ENCODE measurements around the gene LARGE1.

DNA sequence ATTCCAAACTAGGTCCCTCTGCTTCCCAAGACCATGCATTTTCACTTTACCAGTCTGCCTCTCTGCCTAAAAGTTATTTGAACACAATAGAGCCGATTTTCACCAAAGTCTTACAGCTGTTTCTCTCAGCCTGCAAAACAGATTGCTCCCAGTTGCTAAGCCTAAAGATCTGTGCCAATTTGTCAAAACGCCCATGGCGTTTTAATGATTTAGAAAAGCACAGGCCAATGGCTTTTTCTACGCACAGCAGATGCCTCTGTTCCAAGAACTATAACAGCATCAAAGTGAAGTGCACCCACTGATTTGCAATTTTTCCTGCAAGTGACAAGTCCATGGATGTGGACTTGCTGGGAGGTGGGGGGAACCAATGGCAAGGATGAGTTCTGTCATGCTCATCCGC lies 688.2 kb downstream of the LARGE1 start:
- TF ChIP-seq, protein P1, sequence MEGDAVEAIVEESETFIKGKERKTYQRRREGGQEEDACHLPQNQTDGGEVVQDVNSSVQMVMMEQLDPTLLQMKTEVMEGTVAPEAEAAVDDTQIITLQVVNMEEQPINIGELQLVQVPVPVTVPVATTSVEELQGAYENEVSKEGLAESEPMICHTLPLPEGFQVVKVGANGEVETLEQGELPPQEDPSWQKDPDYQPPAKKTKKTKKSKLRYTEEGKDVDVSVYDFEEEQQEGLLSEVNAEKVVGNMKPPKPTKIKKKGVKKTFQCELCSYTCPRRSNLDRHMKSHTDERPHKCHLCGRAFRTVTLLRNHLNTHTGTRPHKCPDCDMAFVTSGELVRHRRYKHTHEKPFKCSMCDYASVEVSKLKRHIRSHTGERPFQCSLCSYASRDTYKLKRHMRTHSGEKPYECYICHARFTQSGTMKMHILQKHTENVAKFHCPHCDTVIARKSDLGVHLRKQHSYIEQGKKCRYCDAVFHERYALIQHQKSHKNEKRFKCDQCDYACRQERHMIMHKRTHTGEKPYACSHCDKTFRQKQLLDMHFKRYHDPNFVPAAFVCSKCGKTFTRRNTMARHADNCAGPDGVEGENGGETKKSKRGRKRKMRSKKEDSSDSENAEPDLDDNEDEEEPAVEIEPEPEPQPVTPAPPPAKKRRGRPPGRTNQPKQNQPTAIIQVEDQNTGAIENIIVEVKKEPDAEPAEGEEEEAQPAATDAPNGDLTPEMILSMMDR (conservative IDR thresholded peaks at IDR 0.05 in 1 of 2, IDR thresholded peaks at IDR 0.05 in 1 of 2; ENCODE audit: low read depth in 1 of 2, low read length in 2 of 2), result no peak
- no peak for TF ChIP-seq EZH2 (IDR thresholded peaks at IDR 0.05; ENCODE audit: low read length, missing control alignments)

Measured in fibroblast of lung (primary cell).